Heart left ventricle (tissue), 13 donors: Measurements from ENCODE around the gene UBE2A.

ENCODE experiments used
- POLR2A ChIP-seq, 2 donors: fragments of 450-650 bp; IDR thresholded peaks; one replicate each; pipeline ENCODE4 v1.6.1; 2017; ENCODE audit warnings: antibody characterized with exemption in 2 of 2, mild to moderate bottlenecking in 2 of 2, moderate library complexity in 2 of 2
- TF ChIP-seq, protein P1 (sequence below), 12 donors: fragments of 200-600 bp; sonication (generic) in 4 of 12; IDR thresholded peaks; one replicate each; pipeline versions ENCODE4 v1.5.0 to v1.8.0; 2018 to 2022; ENCODE audit warnings: antibody characterized with exemption in 12 of 12, mild to moderate bottlenecking in 5 of 12
- donor health status: ischemic (EF 13 %, LVEDD 7.1; RV severe dilation, severe dysfunction).
- donor health status: DM: no; HTN: yes; CAD: no.
- donor health status: DM: no; HTN: no; CAD: no.
- donor health status: ischemic (EF 25% LVEDD 6.9; RV normal size, moderate dysfunction).
- donor health status: ischemic (EF 25% LVEDD 5.7; RV mildly dilated, moderate dysfunction).
- donor health status: ischemic (EF 35%, LVEDD 5.7; RV mildly dilated, moderate dysfunction).
- donor health status: nonischemic (EF 11% LVEDD 7.7; RV severe dilation, severe dysfunction).
- donor health status: DM: yes; HTN: yes; CAD: no.
- donor health status: PGD.
- donor health status: ischemic (EF 29% LVEDD 5.4; RV normal size, mild dysfunction).
- donor health status: nonischemic (EF 23%, LVEDD 6.1; RV moderate dilation, normal function).

DNA sequence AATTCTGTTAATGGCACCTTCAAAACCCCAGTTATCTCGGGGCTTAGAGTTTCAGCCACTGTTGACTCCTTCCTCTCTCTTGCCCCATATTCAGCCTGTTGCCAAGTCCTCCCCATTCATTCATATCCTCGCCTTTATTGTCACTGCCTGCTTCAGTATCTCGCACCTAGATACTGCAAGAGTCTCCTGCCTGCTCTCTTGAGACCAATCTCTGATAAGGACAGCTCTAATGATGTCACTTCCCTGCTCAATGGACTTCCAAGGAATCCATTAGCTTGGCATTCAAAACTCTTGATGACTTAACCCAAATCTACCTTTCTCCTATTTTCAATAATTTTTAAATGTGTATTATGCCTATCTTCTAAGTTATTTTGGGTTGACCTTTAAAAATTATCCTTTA, 1.1 kb upstream of the UBE2A start:
- TF ChIP-seq POLR2A (IDR thresholded peaks at IDR 0.05), result no peak
- TF ChIP-seq, protein P1, sequence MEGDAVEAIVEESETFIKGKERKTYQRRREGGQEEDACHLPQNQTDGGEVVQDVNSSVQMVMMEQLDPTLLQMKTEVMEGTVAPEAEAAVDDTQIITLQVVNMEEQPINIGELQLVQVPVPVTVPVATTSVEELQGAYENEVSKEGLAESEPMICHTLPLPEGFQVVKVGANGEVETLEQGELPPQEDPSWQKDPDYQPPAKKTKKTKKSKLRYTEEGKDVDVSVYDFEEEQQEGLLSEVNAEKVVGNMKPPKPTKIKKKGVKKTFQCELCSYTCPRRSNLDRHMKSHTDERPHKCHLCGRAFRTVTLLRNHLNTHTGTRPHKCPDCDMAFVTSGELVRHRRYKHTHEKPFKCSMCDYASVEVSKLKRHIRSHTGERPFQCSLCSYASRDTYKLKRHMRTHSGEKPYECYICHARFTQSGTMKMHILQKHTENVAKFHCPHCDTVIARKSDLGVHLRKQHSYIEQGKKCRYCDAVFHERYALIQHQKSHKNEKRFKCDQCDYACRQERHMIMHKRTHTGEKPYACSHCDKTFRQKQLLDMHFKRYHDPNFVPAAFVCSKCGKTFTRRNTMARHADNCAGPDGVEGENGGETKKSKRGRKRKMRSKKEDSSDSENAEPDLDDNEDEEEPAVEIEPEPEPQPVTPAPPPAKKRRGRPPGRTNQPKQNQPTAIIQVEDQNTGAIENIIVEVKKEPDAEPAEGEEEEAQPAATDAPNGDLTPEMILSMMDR (IDR thresholded peaks at IDR 0.05), result no peak
